Neural cell (in vitro differentiated cells): ENCODE data around the gene ISG20.

Source experiments
- SMC3 ChIP-seq: fragments of 450-650 bp; conservative IDR thresholded peaks from 2 replicates; pipeline ENCODE4 v1.6.1; 2014; ENCODE audit warnings: antibody characterized with exemption, mild to moderate bottlenecking, moderate library complexity; ENCODE audit not compliant: poor library complexity
- TAF1 ChIP-seq: IDR thresholded peaks from 2 replicates; pipeline ENCODE4 v1.6.1; 2012; ENCODE audit warnings: low read depth
- TF ChIP-seq, protein P1 (sequence below): fragments of 450-650 bp; IDR thresholded peaks from 2 replicates; pipeline ENCODE4 v1.5.1; 2014; ENCODE audit warnings: antibody characterized with exemption, mild to moderate bottlenecking, moderate library complexity; ENCODE audit not compliant: poor library complexity, severe bottlenecking

DNA sequence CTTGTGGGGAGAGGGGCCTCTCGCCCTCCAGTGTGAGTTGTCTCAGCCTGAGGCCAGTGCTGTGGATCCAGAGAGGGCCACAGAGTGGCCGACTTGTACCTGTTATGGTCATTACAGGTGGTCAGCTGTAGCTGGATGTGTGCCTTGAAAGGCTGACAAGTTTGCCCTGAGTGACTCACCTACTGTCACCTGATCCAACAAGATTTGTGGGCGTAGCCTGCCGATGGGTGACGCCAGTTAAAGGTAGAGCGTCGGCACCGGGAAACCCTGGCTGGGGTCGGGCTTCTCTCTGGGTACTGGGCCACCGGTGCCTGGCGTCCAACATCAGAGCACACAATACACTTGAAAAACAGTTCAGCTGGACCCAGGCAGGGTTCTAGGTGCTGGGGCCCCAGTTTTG, 2.8 kb upstream of the ISG20 start:
- TF ChIP-seq, protein P1, sequence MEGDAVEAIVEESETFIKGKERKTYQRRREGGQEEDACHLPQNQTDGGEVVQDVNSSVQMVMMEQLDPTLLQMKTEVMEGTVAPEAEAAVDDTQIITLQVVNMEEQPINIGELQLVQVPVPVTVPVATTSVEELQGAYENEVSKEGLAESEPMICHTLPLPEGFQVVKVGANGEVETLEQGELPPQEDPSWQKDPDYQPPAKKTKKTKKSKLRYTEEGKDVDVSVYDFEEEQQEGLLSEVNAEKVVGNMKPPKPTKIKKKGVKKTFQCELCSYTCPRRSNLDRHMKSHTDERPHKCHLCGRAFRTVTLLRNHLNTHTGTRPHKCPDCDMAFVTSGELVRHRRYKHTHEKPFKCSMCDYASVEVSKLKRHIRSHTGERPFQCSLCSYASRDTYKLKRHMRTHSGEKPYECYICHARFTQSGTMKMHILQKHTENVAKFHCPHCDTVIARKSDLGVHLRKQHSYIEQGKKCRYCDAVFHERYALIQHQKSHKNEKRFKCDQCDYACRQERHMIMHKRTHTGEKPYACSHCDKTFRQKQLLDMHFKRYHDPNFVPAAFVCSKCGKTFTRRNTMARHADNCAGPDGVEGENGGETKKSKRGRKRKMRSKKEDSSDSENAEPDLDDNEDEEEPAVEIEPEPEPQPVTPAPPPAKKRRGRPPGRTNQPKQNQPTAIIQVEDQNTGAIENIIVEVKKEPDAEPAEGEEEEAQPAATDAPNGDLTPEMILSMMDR: no peak
- TF ChIP-seq TAF1 (no peak), SMC3 (no peak)
